ENCODE measurements around the gene KCNMB2. TPM values are rescaled to one million over a fixed set of nuclear protein-coding genes. Genes with fewer than 3 reads are reported as not detected.
A peak's percentile ranks its signal among the peaks of the same experiment; 100 is the strongest.

KCNMB2 gene
- total RNA-seq, 1 donor from 2014 or later = 0.56 TPM

DNA sequence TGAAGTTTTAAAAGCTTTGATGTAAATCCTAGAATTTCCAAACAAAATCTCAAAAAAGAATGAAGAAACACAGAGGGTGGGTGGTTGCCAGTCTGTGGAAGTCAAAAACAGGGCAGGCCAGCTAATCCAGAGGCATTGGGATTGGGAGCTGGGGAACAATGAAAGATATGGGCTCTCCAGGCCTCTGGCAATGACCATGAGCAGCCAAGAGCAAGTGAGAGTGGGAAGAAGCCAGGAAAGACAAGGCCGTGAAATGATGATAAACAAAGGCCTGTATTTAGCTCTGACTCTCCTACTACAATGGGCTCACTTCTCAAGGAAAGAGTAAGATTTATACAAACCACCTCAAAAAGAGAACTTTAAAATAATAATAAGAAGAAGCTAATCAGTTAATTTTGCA, 286.9 kb downstream of the KCNMB2 start:
- intact Hi-C loops (cut with DNase I) = no loop called here
- no peak for ATAC-seq
- H3K27me3 ChIP-seq (ENCODE audit: low read depth) = no peaks in the 10 kb centered on the region
- no peaks in the 10 kb centered on the region for H3K9me3 ChIP-seq
- no peaks in the 10 kb centered on the region for H3K4me1 ChIP-seq
- no peak overlapping the region for H3K4me3 ChIP-seq
- H3K27ac ChIP-seq = no peak overlapping the region
- DNase-seq = no peak
- TF ChIP-seq, protein P1, sequence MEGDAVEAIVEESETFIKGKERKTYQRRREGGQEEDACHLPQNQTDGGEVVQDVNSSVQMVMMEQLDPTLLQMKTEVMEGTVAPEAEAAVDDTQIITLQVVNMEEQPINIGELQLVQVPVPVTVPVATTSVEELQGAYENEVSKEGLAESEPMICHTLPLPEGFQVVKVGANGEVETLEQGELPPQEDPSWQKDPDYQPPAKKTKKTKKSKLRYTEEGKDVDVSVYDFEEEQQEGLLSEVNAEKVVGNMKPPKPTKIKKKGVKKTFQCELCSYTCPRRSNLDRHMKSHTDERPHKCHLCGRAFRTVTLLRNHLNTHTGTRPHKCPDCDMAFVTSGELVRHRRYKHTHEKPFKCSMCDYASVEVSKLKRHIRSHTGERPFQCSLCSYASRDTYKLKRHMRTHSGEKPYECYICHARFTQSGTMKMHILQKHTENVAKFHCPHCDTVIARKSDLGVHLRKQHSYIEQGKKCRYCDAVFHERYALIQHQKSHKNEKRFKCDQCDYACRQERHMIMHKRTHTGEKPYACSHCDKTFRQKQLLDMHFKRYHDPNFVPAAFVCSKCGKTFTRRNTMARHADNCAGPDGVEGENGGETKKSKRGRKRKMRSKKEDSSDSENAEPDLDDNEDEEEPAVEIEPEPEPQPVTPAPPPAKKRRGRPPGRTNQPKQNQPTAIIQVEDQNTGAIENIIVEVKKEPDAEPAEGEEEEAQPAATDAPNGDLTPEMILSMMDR (IDR thresholded peaks at IDR 0.05) = no peak
- no peaks in the 10 kb centered on the region for H3K36me3 ChIP-seq

DNA sequence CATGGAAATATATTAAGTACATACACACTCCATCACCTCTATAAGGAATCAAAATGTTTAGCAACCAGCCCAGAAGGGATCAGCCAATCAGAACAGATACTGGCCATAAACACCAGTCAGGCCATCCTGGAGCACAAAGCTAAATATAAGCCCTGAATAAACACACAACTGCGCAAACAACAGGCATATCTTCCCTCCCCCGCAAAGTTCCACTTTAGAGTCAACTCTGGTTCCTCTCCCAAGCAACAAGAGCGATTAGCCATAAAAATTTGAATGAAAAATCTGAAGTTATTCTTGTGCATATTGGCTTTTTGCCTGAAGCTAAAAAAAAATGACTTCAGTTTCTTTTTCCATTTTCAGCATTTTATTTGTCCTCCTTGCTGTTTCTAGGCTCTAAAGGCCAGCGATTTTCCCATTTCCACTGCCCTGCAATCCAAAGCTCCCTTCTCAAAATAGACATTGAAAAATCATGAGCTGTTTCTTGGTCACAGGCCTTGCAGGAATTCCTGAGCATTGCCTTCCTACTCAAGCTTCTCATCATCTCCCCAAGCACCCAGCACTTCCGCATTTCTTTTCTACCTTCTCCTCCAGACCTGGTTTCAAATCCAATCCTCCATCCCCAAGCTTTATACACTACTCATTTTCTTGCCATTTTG, 287.5 kb downstream of the KCNMB2 start:
- H3K4me1 ChIP-seq = no peaks in the 10 kb centered on the region
- H3K4me3 ChIP-seq = no peak overlapping the region
- ATAC-seq = no peak
- no peaks in the 10 kb centered on the region for H3K9me3 ChIP-seq
- H3K36me3 ChIP-seq = no peaks in the 10 kb centered on the region
- TF ChIP-seq, protein P1 (IDR thresholded peaks at IDR 0.05) = no peak
- DNase-seq = no peak
- peak overlapping the region; percentile 28 for H3K27ac ChIP-seq
- intact Hi-C loops (cut with DNase I) = no loop called here
- H3K27me3 ChIP-seq (ENCODE audit: low read depth) = no peaks in the 10 kb centered on the region

DNA sequence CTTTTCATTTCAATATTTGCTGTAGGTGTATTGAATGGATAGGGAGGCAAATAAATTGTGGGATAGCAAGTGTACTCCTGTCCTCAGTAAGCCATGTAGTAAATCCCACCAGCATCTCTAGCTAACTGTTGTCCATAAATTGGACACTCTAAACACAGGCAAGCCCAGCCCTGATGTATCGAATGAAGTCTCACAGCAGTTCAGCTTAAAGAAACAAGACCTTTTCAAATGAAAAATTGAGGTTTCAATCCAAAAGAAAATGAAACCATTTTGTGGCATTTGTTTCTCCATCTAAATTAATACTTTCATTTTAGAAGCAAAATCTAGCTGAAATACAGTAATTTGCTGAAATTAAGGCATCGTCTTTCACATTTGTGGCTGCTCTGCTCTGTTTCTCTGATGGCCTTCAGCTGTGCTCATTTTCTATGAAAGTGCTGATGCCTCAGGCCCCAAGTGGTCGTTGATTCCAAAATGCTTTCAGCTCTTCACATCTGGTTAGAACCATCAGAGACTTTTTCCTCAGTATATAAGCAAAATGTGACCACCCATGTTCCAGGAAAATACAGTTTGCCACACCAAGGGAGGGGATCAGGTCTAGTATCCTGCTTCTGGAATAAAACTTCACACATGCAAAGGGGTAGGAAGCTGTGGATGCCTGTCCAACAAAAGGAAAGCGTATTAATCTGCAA, 290.3 kb downstream of the KCNMB2 start:
- H3K27me3 ChIP-seq (ENCODE audit: low read depth) = no peaks in the 10 kb centered on the region
- TF ChIP-seq, protein P1 (IDR thresholded peaks at IDR 0.05) = no peak
- intact Hi-C loops (cut with DNase I) = no loop called here
- ATAC-seq (no peak), DNase-seq (no peak)
- no peaks in the 10 kb centered on the region for H3K36me3 ChIP-seq
- H3K9me3 ChIP-seq = no peaks in the 10 kb centered on the region
- no peaks in the 10 kb centered on the region for H3K4me1 ChIP-seq
- H3K27ac ChIP-seq = no peak overlapping the region
- no peak overlapping the region for H3K4me3 ChIP-seq

DNA sequence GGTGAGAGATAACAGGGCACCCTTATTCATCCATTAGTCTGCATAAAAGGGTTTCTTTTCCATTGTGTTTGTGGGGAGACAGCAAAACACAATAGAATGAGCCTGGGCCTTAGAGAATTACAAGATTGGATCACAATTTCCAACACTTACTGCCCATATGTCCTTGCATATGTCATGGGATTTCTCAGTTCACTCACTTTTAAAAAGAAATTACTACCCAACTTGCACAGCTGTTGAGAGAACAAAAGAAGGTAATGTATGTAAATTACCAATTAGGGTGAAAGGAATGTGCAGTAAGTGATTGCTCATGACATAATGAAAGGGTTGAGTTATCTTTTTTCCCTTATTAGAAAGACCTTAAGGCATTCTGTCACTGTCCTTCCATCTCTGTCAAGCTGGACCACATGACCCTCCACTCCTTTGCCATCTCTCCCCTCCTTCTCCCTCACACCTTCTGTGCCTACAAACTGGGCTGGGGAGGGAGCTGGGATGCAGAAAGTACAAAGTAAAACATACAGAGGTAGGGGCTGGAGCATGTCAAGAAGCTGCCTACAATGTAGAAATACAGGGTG, 291.1 kb downstream of the KCNMB2 start:
- H3K9me3 ChIP-seq = no peaks in the 10 kb centered on the region
- H3K4me1 ChIP-seq = no peaks in the 10 kb centered on the region
- no peaks in the 10 kb centered on the region for H3K27me3 ChIP-seq (ENCODE audit: low read depth)
- no peak for ATAC-seq
- H3K27ac ChIP-seq = no peak overlapping the region
- no peak for DNase-seq
- TF ChIP-seq, protein P1 (IDR thresholded peaks at IDR 0.05) = no peak
- intact Hi-C loops (cut with DNase I) = no loop called here
- H3K36me3 ChIP-seq = no peaks in the 10 kb centered on the region
- no peak overlapping the region for H3K4me3 ChIP-seq

DNA sequence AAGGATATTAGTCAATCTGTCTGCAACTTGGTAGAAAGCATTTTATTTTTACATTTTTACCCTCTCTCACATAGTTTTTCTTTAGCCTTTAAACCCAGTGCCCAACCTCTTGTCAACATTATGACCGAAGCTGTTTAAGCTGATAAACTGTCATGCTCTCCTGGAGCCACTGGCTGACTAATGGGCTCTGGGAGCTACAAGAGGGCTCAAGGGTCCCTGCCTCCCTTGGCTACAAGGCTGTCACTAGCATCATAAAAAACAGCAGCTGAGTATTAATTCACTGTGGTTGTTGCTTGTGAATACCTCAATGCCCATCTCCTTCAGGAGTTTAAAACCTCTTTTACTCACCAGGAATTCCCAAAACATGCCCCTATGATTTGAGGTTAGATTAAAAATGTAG, 297.5 kb downstream of the KCNMB2 start:
- ATAC-seq (no peak), DNase-seq (no peak)
- no peaks in the 10 kb centered on the region for H3K4me1 ChIP-seq
- H3K9me3 ChIP-seq = no peaks in the 10 kb centered on the region
- no peaks in the 10 kb centered on the region for H3K36me3 ChIP-seq
- no peak overlapping the region for H3K27ac ChIP-seq
- H3K27me3 ChIP-seq (ENCODE audit: low read depth) = no peaks in the 10 kb centered on the region
- intact Hi-C loops (cut with DNase I) = no loop called here
- H3K4me3 ChIP-seq = no peak overlapping the region
- TF ChIP-seq, protein P1 (IDR thresholded peaks at IDR 0.05) = no peak

Measured in lower lobe of right lung (tissue), 2 donors.